Hematopoietic multipotent progenitor cell treated with erythropoietin and hydrocortisone succinate and interleukin-3 and kit ligand, for 15 days (in vitro differentiated cells): ENCODE measurements around the gene PDYN.

Experiments used
- DNase-seq: peaks from one replicate; pipeline ENCODE4 v3.0.0-alpha.2; 2015; ENCODE audit warnings: low spot score

The PDYN gene

DNA sequence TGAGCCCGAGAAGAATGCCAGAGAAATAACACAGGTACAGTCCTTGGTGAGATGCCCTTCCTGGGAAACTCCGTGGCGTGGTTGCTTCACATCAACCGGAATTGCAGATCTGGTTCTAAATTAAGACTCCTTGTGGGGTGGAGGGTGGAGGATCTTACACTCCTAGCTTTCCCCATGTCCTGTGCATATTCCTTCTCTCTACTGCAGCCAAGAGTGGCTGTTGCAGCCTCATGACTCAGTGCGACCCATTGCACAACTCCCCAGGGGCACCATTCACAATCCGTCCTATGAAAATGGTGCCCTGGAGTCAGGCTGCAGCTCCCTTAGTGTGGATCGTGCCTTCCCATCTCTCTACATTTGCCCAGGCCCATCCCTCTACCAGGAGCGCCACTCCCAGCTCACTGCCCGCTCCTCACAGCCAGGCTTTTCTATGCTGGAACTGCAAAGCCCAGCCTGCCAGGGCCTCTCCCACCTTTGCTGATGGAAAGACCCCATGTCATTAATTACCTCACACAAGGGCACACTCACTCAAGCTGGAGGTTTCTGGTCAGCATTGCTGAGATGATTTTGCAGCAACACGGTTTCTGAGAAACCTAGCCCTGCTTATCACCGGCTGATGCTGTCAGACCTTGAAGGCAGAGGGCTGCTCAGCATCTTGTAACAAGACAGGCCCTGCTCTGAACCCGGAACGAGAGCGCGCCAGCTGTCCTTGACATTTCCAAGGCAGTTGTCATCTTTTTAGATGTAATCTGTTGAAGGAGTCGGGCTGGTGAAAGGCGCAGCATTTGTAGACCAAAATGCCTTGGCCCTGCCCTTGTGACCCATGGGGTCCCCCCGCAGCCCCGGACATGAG, 58.9 kb downstream of the PDYN start:
- no peak for DNase-seq

DNA sequence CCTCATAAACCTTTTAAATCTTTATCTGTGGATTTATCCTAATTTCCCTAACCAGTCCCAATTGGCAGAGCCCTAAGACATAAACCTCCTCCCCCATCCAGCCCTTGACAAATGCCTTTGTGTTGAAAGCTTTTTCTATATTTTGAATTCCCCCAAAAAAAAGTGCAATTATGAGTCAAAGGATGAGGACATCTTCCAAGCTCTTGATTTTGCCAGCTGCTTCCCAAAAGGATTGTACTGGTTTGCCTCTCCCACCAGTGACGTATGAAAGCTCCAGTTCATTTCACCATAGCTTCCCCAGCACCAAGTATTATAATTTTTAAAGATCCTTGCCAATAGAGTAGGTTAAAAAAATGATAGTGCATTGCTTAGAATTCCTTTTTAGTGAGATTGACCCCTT, 59.7 kb downstream of the PDYN start:
- DNase-seq, result no peak

DNA sequence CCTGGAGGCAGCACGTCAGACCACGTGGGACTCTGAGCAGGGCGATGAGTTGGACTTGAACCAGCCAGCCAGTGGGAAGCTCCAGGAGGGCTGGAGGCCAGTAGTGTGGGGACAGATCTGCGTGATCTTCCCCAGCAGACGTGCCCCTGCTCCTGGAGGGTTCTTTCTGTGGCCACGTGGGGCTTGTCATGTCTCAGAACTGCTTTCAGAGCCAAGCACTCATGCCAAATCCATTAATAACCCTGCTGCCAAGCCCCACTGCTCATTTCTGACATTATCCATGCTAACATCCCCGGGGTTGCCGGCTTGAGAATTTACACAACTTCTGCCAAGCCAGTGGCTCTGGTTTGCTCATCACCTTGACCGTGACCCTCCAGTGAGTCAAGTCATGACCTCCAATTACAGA, 60.4 kb downstream of the PDYN start:
- no peak for DNase-seq

DNA sequence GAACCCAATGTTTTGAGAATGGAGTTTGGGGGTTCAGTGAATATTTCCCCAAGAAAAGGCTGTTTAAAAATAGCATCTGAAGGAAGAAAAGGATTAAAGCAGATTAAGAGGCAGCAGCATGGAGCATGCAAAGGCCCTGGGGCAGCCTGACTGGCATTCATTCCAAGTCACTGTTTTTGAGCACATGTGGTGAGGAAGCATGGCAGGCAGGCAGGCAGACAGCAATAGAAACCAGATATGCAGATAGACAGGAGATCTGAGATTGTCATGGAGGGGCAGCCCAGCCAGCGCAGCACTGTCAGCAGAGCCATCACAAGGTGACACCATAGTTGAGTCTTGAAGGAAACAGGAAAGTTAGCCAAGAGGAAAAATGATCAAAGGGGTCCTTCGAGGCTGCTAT, 60.9 kb downstream of the PDYN start:
- no peak for DNase-seq

DNA sequence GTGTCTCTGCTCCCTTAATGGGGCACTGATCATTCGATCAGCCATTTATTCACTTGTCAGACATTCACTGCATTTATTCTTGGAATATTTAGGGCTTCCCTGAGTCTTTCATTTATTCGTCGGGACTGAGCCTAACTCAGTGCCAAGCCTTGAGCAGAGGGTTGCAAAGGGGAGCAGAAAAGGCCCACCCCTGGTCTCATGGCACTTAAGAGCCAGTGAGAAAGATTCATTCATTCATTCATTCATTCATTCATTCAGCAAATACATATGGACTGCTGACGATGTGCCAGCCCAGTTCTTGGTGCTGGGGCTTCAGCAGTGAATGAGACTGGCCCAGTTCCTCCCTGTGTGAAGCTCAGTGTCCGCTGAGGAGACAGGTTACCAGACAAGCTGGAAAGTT, 62.0 kb downstream of the PDYN start:
- DNase-seq, result no peak

DNA sequence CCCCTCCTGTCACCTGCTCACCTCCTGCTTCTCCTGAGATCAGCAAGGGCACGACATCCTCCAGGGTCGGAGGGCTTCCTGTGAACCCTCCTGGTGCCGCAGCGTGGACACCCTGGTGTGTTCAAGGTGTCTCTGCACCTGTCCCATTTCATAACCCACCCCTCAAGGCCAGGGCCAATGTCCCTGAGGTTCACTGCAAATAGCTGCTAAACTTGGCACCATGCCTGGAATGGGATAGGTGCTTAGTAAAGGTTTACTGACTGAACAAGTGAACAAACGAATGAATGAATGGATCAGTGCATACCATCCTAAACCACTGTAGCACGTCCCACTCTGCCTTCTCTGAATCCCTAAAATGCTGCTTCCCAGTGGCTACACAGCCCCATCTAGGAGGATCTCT, 63.7 kb downstream of the PDYN start:
- DNase-seq, result no peak

DNA sequence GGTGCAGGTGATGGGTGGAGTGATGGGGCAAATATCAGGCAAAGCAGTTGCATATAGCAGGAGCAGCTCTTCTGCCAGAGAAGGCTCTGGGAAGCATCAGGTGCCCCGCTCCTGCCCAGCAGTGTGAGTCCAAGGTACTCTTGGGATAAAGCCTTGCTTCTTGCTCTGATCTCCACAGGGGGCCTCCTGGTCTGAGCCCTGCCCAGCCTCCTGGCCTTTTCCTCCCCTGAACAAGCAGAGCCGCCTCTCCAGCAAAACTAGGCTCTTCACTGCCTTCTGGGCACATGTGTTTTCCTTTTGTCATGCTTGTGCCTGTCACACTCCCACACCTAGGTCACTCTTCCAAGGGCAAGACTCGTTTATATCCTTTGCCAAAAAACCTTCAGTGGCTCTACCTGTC, 64.4 kb downstream of the PDYN start:
- DNase-seq, result no peak

DNA sequence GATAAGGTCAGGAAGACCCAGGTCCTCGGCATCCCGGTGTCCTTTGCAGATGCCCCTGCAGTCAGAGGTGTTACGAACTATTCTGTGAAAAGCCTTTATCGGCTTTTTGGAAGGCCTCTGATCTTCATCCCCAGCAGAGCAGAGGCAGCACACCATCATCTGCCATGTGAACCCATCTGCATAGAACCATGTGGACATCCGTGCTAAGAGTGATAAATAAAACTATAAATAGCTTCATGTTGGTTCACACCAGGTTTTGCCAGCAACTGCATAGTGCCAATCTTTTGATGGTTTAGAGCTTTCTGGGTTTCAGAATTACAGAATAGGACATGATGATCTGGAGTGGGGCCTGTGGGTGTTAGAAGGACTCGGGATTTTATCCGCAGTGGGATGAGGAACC, 65.1 kb downstream of the PDYN start:
- DNase-seq, result no peak
